Tongue (tissue), 3 donors: ENCODE results near the gene KIFC1. TPM values are rescaled to one million over a fixed set of nuclear protein-coding genes. Genes with fewer than 3 reads are reported as not detected.

ENCODE experiments used
- DNase-seq: peaks from one replicate; pipeline ENCODE4 v3.0.0-alpha.2; 2015
- small RNA-seq: library from RNA; depleted of rRNA; stranded (forward); fragments of <200 nt; gene quantifications from one replicate; pipeline ENCODE3, GENCODE V24; 2014; ENCODE audit warnings: low replicate concordance
- total RNA-seq: library from RNA; depleted of rRNA; stranded (reverse); fragments of >200 nt; gene quantifications from one replicate; pipeline ENCODE4 v1.2.3, GENCODE V29; 2014

Gene KIFC1
- total RNA-seq, 1 donor from 2014 or later: 12.2 TPM

DNA sequence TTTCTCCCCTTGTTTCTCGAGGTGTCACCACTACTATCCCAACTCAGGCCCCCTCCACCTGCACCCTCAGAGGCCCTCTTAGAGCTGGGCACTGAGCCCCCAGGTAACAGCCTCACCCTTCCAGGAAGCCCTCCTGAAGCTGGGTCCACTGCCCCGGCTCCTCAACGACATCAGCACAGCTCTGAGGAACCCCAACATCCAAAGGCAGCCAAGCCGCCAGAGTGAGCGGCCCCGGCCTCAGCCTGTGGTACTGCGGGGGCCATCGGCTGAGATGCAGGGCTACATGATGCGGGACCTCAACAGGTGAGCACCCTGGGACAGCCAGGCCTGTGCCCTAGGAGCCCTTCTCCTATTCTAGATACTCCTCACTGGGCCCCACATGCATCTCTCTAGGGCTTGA is 49.8 kb downstream of the KIFC1 start:
- DNase-seq: no peak

- DNase-seq: no peak
Measured at GRCh38 chr6:33442283-33442682, 50.7 kb downstream of the KIFC1 start.

DNA sequence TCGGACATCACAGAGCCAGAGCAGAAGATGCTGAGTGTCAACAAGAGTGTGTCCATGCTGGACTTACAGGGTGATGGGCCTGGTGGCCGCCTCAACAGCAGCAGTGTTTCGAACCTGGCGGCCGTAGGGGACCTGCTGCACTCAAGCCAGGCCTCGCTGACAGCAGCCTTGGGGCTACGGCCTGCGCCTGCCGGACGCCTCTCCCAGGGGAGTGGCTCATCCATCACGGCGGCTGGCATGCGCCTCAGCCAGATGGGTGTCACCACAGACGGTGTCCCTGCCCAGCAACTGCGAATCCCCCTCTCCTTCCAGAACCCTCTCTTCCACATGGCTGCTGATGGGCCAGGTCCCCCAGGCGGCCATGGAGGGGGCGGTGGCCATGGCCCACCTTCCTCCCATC is 51.4 kb downstream of the KIFC1 start:
- no peak for DNase-seq

- no peak for DNase-seq
Measured at GRCh38 chr6:33443619-33444504, 52.2 kb downstream of the KIFC1 start.

GRCh38 chr6:33445119-33445603 is 53.5 kb downstream of the KIFC1 start:
- no peak for DNase-seq

GRCh38 chr6:33446356-33446755 is 54.7 kb downstream of the KIFC1 start:
- no peak for DNase-seq

GRCh38 chr6:33450434-33450833 is 58.8 kb downstream of the KIFC1 start:
- no peak for DNase-seq

DNA sequence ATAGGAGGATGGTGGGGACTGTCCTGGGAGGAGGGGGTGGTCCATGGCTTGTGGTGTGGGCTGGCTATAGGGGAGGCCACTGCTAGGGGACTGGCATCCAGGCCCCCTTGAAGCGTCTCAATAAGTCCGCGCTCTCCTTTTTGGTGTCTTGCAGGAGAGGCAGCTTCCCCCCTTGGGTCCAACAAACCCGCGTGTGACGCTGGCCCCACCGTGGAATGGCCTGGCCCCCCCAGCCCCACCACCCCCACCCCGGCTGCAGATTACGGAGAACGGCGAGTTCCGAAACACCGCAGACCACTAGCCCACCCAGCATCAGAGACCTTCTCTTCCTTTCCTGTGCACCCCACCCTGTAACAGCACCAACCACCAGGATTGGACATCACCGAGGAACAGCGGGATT is 60.0 kb downstream of the KIFC1 start:
- DNase-seq: no peak

- no peak for DNase-seq
Measured at GRCh38 chr6:33452496-33452895, 60.9 kb downstream of the KIFC1 start.

GRCh38 chr6:33453393-33454008 is 61.9 kb downstream of the KIFC1 start:
- no peak for DNase-seq

GRCh38 chr6:33454009-33454946 is 62.7 kb downstream of the KIFC1 start, which contains the start of gene ZBTB9:
Gene ZBTB9 (plus strand): TSS chr6:33454576. CDS start chr6:33455101, 525 bp downstream.
- peak; percentile 97 for DNase-seq

DNA sequence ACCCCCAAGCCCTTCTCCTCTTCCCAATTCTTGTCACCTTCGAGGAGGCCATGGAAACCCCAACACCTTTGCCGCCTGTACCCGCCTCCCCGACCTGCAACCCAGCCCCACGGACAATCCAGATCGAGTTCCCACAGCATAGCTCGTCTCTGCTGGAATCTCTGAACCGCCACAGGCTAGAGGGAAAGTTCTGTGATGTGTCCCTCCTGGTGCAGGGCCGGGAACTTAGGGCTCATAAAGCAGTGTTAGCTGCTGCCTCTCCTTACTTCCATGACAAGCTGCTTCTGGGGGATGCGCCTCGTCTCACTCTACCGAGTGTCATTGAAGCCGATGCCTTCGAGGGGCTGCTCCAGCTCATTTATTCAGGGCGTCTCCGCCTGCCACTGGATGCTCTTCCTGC is 63.4 kb downstream of the KIFC1 start:
- DNase-seq: no peak

- DNase-seq: no peak
Measured at GRCh38 chr6:33456156-33456555, 64.5 kb downstream of the KIFC1 start.

- DNase-seq: no peak
Measured at GRCh38 chr6:33458676-33459075, 67.1 kb downstream of the KIFC1 start.

- no peak for DNase-seq
Measured at GRCh38 chr6:33459226-33459625, 67.6 kb downstream of the KIFC1 start.

Small RNA genes lying within 50 kb of the gene (small RNA-seq; reads per million reads assigned to genes)
- gene RPL35AP4 (not detected), gene ZBTB9 (not detected)

Other genes starting within 250 kb of the KIFC1 start
- gene COL11A2, start 199.4 kb upstream of the KIFC1 start, total RNA-seq: 5.7 TPM
- gene RXRB, start 191.2 kb upstream of the KIFC1 start, total RNA-seq: 28.5 TPM
- gene SLC39A7, start 191.0 kb upstream of the KIFC1 start, total RNA-seq: 70.4 TPM
- gene HSD17B8, start 187.2 kb upstream of the KIFC1 start, total RNA-seq: 24.7 TPM
- 22.5 TPM for gene RING1, start 183.3 kb upstream of the KIFC1 start, total RNA-seq
- 35.7 TPM for gene VPS52, start 119.9 kb upstream of the KIFC1 start, total RNA-seq
- 2,268 TPM for gene RPS18, start 119.7 kb upstream of the KIFC1 start, total RNA-seq
- gene B3GALT4, start 114.7 kb upstream of the KIFC1 start, total RNA-seq: 4.6 TPM
- 52.9 TPM for gene WDR46, start 102.6 kb upstream of the KIFC1 start, total RNA-seq
- gene PFDN6, start 102.2 kb upstream of the KIFC1 start, total RNA-seq: 14.9 TPM
- 51.9 TPM for gene RGL2, start 92.9 kb upstream of the KIFC1 start, total RNA-seq
- 48.3 TPM for gene TAPBP, start 77.7 kb upstream of the KIFC1 start, total RNA-seq
- gene ZBTB22, start 74.1 kb upstream of the KIFC1 start, total RNA-seq: 15.0 TPM
- gene DAXX, start 68.9 kb upstream of the KIFC1 start, total RNA-seq: 20.6 TPM
- 19.5 TPM for gene PHF1, start 19.2 kb downstream of the KIFC1 start, total RNA-seq
- gene CUTA, start 26.3 kb downstream of the KIFC1 start, total RNA-seq: 58.4 TPM
- gene SYNGAP1, start 28.2 kb downstream of the KIFC1 start, total RNA-seq: 6.2 TPM
- gene ZBTB9, start 62.8 kb downstream of the KIFC1 start, total RNA-seq: 5.4 TPM
- 15.7 TPM for gene BAK1, start 188.5 kb downstream of the KIFC1 start, total RNA-seq
- 21.6 TPM for gene ITPR3, start 229.5 kb downstream of the KIFC1 start, total RNA-seq